GM19372 (cell line): Measurements from ENCODE around the gene PROSER3.
"Not testable (repeated sequence)": the region's sequence is repeated elsewhere in the genome, so short reads cannot be mapped to it uniquely, and the experiment has no call there.

Experiments
- ATAC-seq: cut with Tn5 transposase; IDR thresholded peaks from one replicate; pipeline ENCODE4 v1.9.1; 2021; ENCODE audit warnings: mild to moderate bottlenecking, low read depth, moderate library complexity; ENCODE audit not compliant: unreplicated experiment

PROSER3 gene

DNA sequence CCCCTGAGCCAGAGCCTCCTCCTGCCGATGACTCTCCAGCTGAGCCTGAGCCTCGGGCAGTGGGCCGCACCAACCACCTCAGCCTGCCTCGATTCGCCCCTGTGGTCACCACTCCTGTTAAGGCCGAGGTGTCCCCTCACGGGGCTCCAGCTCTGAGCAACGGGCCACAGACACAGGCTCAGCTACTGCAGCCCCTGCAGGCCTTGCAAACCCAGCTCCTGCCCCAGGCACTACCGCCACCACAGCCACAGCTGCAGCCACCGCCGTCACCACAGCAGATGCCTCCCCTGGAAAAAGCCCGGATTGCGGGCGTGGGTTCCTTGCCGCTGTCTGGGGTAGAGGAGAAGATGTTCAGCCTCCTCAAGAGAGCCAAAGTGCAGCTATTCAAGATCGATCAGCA, 36.6 kb upstream of the PROSER3 start:
- no peak for ATAC-seq

DNA sequence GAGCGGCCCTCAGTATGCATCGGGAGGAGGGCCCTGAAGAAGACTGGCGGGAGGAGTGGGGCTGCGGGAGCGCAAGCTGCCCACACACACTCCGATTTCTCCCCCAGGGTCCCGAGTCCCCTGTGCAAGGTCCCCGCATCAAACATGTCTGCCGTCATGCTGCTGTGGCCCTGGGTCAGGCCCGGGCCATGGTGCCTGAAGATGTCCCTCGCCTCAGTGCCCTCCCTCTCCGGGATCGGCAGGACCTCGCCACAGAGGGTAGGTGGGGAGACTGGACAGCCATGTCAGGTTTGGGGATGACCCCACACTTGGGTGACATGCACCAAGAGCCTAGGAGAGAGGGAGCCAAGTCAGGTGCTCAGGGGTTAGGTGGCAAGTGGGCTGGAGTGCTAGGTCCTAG, 35.5 kb upstream of the PROSER3 start:
- ATAC-seq, result no peak

DNA sequence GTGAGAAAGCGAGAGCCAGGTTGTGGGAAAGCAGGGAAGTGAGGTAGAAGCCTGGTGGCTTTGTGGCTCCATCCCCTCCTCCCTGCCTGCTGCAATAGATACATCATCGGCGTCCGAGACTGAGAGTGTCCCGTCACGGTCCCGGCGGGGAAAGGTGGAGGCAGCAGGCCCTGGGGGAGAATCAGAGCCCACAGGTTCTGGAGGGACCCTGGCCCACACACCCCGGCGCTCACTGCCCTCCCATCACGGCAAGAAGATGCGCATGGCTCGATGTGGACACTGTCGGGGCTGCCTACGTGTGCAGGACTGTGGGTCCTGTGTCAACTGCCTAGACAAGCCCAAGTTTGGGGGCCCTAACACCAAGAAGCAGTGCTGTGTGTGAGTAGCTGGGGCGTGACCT, 35.1 kb upstream of the PROSER3 start:
- ATAC-seq, result no peak

DNA sequence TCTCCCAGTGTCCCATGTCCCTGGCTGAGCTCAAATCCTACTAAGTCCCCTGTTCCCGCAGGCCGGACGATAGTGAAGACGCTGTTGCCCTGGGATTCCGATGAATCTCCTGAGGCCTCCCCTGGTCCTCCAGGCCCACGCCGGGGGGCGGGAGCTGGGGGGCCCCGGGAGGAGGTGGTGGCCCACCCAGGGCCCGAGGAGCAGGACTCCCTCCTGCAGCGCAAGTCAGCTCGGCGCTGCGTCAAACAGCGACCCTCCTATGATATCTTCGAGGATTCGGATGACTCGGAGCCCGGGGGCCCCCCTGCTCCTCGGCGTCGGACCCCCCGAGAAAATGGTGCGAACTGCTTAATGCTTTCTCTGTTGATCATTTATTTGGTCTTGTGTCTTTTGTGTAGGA, 34.3 kb upstream of the PROSER3 start:
- ATAC-seq, result no peak

DNA sequence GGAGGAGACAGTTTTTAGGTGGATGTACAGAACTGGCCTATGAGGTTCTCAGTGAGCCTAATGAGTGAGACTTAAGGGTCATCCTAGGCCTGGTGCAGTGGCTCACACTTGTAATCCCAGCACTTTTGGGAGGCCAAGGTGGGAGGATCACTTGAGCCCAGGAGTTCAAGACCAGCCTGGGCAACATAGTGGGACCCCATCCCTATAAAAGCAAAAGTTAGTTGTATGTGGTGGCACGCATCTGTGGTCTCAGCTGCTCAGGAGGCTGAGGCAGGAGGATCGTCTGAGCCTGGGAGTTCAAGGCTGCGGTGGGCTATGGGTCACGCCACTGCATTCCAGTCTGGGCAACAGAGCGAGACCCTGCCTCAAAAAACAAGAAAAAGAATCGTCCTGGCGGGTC, 33.8 kb upstream of the PROSER3 start:
- ATAC-seq, result not testable (repeated sequence)

DNA sequence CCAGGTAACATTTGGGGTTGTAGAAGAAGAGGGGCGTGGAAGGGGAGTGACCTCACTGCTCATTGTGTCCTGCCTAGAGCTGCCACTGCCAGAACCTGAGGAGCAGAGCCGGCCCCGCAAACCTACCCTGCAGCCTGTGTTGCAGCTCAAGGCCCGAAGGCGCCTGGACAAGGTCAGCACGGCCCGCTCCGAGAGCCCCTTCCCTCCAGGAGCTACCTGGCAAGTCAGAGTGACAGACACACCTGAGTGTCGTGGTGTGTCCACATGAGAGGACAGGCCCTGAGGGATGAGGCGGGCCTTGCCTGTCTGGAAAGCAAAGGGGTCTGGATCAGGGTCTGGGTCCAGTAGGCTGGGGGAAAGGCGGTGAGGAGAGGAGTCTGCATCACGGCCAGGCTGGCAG, 33.4 kb upstream of the PROSER3 start:
- no peak for ATAC-seq

DNA sequence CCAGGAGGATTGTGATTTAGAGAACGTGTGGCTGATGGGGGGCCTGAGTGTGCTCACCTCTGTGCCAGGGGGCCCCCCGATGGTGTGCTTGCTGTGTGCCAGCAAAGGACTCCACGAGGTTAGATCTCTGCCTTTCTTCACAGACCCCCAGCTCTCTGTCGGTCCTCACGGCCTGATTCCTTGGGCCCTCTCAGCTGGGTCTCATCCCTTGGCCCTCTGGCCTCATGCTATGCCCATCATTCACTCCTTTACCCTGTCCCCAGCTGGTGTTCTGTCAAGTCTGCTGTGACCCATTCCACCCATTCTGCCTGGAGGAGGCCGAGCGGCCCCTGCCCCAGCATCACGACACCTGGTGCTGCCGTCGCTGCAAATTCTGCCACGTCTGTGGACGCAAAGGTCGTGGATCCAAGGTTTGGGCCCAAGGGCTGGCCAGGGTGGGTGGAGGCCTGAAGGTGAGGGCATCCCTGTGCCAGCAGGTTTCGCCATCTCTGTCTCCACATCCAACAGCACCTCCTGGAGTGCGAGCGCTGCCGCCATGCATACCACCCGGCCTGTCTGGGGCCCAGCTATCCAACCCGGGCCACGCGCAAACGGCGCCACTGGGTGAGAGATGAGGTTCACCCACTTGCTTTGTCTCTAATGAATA, 32.6 kb upstream of the PROSER3 start:
- no peak for ATAC-seq

DNA sequence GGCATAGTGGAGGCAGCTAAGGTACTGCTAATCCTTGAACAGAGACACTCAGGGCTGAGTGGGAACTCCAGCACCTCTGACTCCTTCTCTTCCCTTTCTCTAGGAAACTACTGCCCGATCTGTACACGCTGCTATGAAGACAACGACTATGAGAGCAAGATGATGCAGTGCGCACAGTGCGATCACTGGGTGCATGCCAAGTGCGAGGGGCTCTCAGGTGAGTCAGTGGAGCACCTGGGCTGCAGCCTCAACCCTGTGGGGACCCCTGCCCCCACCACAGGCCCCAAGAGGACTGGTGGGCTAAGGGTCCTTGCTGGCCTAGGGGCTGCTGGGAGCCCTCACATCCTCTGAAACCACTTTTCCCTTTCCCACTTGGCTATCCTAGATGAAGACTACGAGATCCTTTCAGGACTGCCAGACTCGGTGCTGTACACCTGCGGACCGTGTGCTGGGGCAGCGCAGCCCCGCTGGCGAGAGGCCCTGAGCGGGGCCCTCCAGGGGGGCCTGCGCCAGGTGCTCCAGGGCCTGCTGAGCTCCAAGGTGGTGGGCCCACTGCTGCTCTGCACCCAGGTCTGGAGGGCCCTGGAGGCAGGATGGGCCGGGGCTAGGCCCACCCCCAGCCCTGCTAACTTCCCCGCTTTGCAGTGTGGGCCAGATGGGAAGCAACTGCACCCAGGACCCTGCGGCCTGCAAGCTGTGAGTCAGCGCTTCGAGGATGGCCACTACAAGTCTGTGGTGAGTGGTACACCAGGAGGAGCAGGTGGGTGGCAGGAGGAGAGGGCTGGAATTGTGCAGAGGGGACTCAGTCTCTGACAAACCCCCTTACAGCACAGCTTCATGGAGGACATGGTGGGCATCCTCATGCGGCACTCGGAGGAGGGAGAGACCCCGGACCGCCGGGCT, 30.7 kb upstream of the PROSER3 start:
- ATAC-seq, result no peak

DNA sequence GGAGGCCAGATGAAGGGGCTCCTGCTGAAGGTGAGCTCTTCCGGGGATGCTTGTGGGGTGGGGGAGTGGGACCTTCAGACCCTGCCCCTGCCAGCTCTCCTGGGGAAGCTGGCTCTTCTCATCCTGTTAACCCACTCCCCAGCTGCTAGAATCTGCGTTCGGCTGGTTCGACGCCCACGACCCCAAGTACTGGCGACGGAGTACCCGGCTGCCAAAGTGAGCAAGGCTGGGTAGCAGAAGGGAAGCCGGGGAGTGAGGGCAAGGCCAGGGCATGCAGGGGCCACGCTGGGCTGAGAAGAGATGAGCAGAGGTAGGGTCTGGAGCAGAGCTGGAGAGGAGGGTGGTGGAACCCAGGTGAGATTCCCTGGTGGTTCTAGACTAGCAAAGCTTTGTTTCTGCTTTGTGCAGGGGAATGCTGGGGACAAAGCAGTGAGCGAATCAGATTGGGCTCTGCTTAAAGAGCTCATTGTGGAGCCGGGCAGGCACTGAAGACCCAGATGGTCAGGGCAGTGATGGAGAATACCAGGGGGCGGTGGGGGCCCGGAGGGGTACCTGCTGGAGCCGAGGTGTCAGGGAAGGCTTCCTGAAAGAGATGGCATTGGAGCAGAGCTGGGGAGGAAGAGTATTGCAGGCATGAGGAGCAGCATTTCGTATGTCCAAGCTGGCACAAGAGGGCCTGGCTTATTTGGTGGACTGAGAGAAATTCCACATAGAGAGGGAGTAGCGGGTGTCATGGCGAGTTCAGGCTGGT, 29.8 kb upstream of the PROSER3 start:
- no peak for ATAC-seq

DNA sequence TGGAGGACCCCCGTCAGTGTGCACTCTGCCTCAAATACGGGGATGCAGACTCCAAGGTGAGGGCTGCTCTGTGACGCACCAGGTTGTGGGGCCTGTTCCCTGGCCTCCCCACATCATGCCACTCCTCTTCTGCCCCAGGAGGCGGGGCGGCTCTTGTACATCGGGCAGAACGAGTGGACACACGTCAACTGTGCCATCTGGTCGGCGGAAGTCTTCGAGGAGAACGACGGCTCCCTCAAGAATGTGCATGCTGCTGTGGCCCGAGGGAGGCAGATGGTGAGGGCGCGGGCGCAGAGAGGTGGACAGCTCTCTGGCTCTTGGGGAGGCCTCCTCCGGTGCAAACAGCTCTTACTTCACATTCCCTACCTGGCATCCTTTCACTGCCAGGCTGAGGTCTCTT, 29.0 kb upstream of the PROSER3 start:
- ATAC-seq, result no peak

DNA sequence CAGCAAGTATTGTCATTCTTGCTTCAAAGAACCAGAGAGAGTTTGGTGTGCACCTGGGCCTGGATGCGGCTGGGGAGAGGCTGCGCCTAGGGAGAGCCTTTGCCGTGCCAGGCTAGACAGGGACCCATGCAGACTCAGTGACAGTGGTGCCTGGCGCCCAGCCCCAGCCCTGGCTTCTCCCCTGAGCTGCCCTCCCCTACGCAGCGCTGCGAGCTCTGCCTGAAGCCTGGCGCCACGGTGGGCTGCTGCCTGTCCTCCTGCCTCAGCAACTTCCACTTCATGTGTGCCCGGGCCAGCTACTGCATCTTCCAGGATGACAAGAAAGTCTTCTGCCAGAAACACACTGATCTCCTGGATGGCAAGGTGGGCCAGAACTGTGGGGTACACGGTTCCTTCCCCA, 28.2 kb upstream of the PROSER3 start:
- no peak for ATAC-seq

DNA sequence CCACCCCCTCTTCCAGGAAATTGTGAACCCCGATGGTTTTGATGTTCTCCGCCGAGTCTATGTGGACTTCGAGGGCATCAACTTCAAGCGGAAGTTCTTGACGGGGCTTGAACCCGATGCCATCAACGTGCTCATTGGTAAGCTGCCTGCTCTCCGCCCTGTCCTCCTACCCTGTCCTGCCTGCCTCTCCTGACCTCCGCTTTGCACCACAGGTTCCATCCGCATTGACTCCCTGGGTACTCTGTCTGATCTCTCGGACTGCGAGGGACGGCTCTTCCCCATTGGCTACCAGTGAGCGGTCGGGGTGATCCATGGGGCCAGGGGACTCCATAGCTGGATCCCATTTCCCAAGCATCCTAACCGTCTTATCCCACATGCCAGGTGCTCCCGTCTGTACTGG, 27.6 kb upstream of the PROSER3 start:
- ATAC-seq, result no peak

DNA sequence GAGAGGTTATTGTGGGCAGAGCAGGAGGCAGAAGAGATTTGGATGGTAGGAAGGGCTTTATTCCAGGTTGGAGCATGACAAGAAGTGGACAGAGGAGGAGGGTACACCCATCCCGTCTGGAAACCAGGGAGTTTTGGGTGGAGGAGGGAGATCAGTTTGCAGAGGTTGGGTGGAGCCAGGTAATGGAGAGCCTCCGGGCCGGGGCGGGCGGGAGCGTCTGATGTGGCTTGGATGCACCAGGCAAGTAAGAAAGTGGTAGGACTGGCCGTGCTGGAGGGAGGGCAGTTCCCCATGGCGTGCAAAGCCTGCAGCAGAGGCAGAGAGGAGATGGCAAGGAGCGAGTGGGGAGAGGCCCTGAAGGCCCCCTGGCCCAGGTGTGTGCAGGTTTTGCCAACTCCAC, 26.6 kb upstream of the PROSER3 start:
- ATAC-seq, result no peak

DNA sequence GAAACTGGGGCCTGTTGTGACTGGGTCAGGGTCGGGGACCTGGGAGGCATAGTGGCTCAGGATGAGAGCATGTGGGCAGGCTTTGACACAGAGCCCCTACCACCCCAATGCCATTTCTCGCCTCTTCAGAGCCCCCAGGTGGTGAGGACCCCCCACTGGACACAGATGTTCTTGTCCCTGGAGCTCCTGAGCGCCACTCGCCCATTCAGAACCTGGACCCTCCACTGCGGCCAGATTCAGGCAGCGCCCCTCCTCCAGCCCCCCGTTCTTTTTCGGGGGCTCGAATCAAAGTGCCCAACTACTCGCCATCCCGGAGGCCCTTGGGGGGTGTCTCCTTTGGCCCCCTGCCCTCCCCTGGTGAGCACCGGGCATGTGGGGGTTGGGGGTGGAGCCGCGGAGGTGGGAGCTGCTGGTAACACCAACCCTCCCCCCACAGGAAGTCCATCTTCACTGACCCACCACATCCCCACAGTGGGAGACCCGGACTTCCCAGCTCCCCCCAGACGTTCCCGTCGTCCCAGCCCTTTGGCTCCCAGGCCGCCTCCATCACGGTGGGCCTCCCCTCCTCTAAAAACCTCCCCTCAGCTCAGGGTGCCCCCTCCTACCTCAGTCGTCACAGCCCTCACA, 26.1 kb upstream of the PROSER3 start:
- no peak for ATAC-seq

DNA sequence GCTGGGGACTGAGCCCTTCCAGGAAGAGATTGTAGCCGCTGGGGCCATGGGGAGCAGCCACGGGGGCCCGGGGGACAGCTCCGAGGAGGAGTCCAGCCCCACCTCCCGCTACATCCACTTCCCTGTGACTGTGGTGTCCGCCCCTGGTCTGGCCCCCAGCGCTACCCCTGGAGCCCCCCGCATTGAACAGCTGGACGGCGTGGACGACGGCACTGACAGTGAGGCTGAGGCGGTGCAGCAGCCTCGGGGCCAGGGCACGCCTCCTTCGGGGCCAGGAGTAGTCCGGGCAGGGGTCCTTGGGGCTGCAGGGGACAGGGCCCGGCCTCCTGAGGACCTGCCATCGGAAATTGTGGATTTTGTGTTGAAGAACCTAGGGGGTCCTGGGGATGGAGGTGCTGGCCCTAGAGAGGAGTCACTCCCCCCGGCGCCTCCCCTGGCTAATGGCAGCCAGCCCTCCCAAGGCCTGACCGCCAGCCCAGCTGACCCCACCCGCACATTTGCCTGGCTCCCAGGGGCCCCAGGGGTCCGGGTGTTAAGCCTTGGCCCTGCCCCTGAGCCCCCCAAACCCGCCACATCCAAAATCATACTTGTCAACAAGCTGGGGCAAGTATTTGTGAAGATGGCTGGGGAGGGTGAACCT, 25.3 kb upstream of the PROSER3 start:
- ATAC-seq, result no peak

DNA sequence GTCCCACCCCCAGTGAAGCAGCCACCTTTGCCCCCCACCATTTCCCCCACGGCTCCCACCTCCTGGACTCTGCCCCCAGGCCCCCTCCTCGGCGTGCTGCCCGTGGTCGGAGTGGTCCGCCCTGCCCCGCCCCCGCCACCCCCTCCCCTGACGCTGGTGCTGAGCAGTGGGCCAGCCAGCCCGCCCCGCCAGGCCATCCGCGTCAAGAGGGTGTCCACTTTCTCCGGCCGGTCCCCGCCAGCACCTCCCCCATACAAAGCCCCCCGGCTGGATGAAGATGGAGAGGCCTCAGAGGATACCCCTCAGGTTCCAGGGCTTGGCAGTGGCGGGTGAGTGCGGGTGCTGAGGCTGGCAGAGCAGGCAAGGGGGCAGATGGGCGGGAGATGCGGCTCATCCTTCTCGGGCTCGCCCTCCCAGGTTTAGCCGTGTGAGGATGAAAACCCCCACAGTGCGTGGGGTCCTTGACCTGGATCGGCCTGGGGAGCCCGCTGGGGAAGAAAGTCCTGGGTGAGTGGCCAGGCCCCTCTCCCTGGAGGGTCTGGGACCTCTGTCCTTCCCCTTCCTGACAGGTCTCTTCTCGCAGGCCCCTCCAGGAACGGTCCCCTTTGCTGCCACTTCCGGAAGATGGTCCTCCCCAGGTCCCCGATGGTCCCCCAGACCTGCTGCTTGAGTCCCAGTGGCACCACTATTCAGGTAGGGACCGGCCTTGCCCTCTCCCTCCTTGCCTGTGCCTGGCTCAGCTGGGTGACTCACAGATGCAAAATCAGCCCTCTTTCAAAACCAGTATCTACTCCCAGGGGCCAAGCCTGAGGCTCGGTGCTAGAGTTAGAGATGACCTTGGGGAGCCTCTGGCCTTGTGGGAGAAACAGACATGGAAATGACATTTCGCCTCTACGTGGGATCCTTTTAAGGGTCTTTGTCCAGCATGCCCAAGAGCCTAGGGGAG, 24.5 kb upstream of the PROSER3 start:
- no peak for ATAC-seq

DNA sequence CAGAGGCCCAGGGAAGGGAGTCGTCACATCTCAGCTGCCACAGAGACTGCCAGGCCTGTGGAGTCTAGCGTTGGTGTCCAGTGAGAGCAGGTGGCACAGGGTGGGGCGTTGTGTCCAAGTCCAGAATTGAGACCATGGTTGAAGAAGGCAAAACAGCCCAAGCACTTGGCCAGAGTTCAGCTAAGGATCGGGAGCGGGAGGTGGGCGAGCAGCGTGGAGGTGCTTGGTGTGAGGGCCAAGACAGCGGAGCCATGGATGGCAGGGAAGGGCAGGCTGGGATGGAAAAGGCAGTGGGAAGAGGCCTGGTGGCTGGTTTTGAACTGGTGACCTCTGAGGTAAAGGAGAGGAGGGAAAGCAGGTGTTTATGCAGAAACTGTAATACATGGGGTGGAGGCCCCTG, 23.7 kb upstream of the PROSER3 start:
- ATAC-seq, result no peak

DNA sequence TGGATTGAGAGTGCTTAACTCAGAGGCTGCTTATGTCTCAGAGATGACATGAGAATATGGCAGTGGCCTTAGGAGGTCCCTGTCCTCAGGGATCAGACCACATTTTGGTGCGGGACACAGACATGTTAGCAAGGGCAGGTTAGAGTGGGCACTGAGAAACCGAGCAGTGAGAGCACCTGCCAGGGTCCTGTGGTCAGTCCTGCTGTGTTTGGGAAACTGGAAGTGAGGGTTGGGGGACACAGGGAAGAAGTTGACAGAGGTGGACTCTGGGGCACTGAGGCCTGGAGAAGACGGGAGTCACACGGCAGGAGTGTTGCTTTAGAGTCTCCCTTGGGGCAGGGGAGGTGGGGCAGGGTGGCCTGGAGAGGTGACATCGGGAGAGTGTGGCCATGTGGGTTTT, 23.1 kb upstream of the PROSER3 start:
- ATAC-seq, result no peak
